ENCODE results near the gene MT1X. TPM values are rescaled to one million over a fixed set of nuclear protein-coding genes. Genes with fewer than 3 reads are reported as not detected.

Gene MT1X
- total RNA-seq, 4 donors from 2014 or later: 7.4 to 201 (median 66.3) TPM

DNA sequence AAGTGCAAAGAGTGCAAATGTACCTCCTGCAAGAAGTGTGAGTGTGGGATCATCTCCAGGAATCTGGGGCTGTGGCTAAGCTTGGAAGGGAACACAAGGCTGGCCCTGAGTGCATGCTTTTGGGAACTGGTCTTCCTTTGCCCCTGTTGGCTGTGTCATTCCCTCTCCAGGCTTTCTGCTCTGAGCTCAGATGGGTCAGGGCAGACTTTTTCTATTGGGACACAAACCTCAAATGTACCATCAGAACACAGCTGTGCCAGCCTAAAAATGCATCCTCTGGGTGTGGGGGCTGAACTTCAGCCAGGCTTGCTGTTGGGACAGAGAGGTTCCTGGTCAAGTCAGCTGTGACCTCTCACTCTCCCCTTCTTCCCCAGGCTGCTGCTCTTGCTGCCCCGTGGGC is 29.7 kb upstream of the MT1X start:
- no peaks in the 10 kb centered on the region for H3K4me1 ChIP-seq
- H3K36me3 ChIP-seq: no peaks in the 10 kb centered on the region
- no peak overlapping the region for H3K27ac ChIP-seq
- no peak overlapping the region for H3K4me3 ChIP-seq
- intact Hi-C loops (cut with DNase I; ENCODE audit: low total_unique reads): no loop called here
- H3K9me3 ChIP-seq: no peaks in the 10 kb centered on the region
- no peak for DNase-seq
- TF ChIP-seq, protein P1, sequence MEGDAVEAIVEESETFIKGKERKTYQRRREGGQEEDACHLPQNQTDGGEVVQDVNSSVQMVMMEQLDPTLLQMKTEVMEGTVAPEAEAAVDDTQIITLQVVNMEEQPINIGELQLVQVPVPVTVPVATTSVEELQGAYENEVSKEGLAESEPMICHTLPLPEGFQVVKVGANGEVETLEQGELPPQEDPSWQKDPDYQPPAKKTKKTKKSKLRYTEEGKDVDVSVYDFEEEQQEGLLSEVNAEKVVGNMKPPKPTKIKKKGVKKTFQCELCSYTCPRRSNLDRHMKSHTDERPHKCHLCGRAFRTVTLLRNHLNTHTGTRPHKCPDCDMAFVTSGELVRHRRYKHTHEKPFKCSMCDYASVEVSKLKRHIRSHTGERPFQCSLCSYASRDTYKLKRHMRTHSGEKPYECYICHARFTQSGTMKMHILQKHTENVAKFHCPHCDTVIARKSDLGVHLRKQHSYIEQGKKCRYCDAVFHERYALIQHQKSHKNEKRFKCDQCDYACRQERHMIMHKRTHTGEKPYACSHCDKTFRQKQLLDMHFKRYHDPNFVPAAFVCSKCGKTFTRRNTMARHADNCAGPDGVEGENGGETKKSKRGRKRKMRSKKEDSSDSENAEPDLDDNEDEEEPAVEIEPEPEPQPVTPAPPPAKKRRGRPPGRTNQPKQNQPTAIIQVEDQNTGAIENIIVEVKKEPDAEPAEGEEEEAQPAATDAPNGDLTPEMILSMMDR (IDR thresholded peaks at IDR 0.05): no peak
- peaks cover 0 to 3% of the 10 kb centered on the region in 2 donors for H3K27me3 ChIP-seq

DNA sequence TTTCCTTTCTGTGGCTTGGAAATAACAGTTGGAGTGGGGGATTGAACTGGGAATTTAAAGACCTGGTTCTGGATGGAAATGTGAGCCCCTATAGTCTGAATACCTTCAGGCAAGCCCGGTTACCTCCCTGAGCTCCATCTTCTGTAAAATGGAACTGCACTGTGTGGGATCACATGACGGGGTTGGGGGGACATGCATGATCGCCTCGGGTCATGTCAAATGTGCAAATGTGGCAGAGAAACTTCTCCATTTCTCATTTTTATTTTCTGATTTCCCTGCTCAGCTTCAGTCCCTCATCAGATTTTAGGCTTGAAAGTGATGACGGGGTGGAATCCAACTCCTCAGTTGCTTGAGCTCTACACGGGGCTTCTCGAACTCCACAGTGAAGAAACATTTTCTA is 29.1 kb upstream of the MT1X start:
- no peak for TF ChIP-seq POLR2A (IDR thresholded peaks at IDR 0.05)
- Histone ChIP-seq H3K27ac (no peak overlapping the region), H3K9me3 (no peaks in the 10 kb centered on the region), H3K4me1 (peaks cover 0 to 1% of the 10 kb centered on the region in 2 donors), H3K27me3 (peaks cover 0 to 1% of the 10 kb centered on the region in 2 donors), H3K36me3 (no peaks in the 10 kb centered on the region), H3K4me3 (no peak overlapping the region)
- intact Hi-C loops (cut with DNase I; ENCODE audit: low total_unique reads): no loop called here
- no peak for DNase-seq

DNA sequence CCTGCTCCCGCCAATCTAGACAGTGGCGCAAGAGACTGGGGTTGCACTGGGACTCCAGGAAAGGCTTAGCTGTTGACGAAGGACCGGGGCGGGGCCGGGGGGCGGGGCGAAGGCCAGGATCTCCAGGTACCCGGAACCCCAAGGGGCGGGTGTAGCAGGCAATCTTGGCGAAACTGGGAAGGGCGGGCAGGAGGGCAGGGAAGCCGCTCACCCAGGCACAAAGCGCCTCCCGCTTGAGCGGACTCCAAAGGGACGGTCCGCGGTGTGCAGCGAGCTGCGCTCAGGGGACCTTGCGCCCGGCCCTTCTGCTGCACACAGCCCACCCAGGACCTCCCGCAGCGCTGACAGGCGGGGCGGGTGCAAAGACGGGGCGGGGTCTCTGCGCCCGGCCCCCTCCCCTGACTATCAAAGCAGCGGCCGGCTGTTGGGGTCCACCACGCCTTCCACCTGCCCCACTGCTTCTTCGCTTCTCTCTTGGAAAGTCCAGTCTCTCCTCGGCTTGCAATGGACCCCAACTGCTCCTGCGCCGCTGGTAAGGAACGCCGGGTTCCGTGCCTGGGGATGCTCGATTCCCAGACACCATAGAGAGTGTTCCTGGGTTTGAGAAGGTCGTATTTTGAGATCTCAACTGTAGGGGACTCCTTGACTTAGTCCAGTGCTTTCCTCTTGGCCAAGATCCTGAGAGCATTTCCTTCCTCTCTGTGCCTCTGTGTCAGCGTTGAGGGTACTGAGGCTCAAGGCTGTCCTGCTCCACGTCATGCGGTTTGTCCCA is 24.5 kb upstream of the MT1X start, which contains the start of gene MT1F:
MT1F (plus strand) TSS at position 405 of the 772 bp plus-strand sequence; CDS start at position 505, 100 bp downstream.
- TF ChIP-seq, protein P1 (IDR thresholded peaks at IDR 0.05): no peak
- TF ChIP-seq POLR2A (IDR thresholded peaks at IDR 0.05): no peak
- Histone ChIP-seq H3K27ac (no peak within 1 kb of the TSS), H3K4me3 (peak within 1 kb of the TSS; percentile 12 to 22), H3K36me3 (no peaks in the 10 kb centered on the region), H3K9me3 (no peaks in the 10 kb centered on the region), H3K27me3 (peaks cover 0 to 12% of the 10 kb centered on the region in 2 donors), H3K4me1 (peaks cover 0 to 5% of the 10 kb centered on the region in 2 donors)
- intact Hi-C loops (cut with DNase I; ENCODE audit: low total_unique reads): no loop called here
- DNase-seq: peak; percentile 36 to 55

DNA sequence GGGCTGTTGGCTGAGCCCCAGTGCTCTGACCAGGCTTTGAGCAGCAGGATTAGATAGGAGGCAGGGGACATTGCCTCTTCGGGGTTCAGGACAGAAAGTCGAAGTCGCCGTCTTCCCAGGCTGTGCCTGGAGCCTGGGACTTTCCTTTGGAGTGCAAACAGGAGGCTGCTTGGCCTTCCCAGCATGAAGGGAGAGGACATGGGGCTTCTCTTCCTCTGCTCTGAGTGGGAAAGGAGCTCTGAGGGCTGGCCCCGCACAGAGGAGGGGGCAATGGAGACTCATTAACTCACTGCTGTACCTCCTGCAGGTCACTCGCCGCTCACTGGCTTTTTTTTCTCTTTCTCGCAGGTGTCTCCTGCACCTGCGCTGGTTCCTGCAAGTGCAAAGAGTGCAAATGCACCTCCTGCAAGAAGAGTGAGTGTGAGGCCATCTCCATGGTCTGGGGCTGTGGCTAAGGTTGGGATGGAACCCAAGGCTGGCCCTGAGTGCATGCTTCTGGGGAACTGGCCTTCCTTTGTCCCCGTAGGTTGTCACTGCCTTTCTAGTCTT is 23.9 kb upstream of the MT1X start:
- H3K9me3 ChIP-seq: no peaks in the 10 kb centered on the region
- intact Hi-C loops (cut with DNase I; ENCODE audit: low total_unique reads): no loop called here
- H3K27ac ChIP-seq: no peak overlapping the region
- peaks cover 0 to 8% of the 10 kb centered on the region in 2 donors for H3K4me1 ChIP-seq
- no peak for DNase-seq
- peaks cover 0 to 18% of the 10 kb centered on the region in 2 donors for H3K27me3 ChIP-seq
- H3K36me3 ChIP-seq: no peaks in the 10 kb centered on the region
- peak overlapping the region in 1 of 2 donors; percentile 12 for H3K4me3 ChIP-seq
- TF ChIP-seq, protein P1 (IDR thresholded peaks at IDR 0.05): no peak
- TF ChIP-seq POLR2A (IDR thresholded peaks at IDR 0.05): no peak

DNA sequence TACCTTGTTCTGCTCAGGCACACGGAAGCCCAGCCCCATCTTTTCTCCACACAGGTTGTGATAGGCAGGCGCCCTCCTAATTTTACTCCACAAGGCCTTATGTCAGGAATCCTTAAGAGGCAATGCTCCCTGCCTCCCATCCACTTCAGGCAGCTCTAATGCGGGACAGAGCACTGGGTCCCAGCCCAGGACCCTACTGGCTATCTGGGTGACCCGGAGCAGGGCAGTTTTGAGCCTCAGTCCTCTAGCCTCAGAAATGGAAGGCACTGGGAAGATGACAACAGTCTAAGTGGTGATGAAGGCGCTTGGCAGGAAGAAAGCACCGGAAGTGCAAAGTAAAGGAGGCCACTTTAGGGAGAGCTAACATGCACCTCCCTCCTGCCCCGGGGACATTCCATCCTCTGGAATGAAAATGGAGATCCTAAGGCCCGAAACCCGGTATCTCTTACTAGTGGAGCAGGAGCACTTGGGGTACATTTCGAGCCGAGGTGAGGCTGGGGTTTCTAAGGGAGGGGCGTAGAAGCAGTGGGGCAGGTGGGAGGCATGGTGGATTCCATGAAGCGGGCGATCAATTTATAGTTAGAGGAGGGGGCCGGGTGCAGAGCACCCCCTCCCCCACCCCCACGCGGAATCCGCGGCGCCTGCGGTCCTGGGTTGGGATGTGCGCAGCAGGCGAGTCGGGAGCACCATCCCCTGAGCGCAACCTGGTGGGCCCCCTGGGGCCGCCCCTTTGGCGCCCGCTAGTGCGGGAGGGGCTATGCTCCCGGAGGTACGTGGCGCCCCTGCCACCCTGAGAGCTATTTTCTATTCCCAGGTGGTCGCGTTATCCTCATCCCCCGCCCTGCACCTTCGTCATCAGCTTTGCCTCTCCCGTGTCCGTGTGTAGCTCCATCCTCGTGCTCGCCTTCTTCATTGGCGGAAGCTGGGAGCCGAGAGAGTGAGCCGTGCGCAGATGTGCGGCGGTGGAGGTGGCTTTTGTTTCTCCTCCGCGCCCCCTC is 19.6 kb upstream of the MT1X start:
- H3K9me3 ChIP-seq: no peaks in the 10 kb centered on the region
- intact Hi-C loops (cut with DNase I; ENCODE audit: low total_unique reads): no loop called here
- peaks cover 0 to 19% of the 10 kb centered on the region in 2 donors for H3K27me3 ChIP-seq
- peaks cover 0 to 8% of the 10 kb centered on the region in 2 donors for H3K4me1 ChIP-seq
- TF ChIP-seq POLR2A (IDR thresholded peaks at IDR 0.05): no peak
- TF ChIP-seq, protein P1 (IDR thresholded peaks at IDR 0.05): no peak
- no peak overlapping the region for H3K4me3 ChIP-seq
- H3K36me3 ChIP-seq: no peaks in the 10 kb centered on the region
- no peak overlapping the region for H3K27ac ChIP-seq
- DNase-seq: no peak
